ENCODE measurements around the gene LRRC36.
A peak's percentile ranks its signal among the peaks of the same experiment; 100 is the strongest.

The LRRC36 gene

DNA sequence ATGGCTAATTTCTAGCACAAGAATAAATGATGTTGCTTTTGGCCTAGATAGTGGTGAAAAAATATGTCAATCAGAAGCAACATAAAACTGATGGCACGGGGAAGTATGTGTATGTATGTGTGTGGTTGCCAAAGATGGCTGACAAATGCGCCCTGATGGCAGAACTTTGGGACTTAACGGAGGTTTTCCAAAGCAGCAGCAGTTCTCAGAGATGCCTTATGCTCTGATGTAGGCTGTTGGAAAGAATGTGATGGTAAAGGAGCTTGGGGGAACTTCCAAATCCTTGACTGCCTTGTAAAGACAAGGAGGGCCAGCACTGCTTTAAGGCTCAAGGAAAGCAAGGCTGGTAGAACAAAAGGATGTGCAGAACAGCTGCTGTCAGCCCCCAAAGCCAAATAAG is 16.1 kb upstream of the LRRC36 start:
- H3K4me1 ChIP-seq (ENCODE audit: low read length), result peaks cover 44% of the 10 kb centered on the region
- no peak overlapping the region for H3K27ac ChIP-seq (ENCODE audit: low read length)
- 0 out of 2 replicates have a peak, but pooled peaks cover 3% of the 10 kb centered on the region for H3K79me2 ChIP-seq (ENCODE audit: low read length)
- H3K4me2 ChIP-seq (ENCODE audit: low read length), result no peak overlapping the region
- no peak overlapping the region for H3K9ac ChIP-seq (ENCODE audit: low read length)
- no peaks in the 10 kb centered on the region for H3K36me3 ChIP-seq (replicated peaks; ENCODE audit: low read depth, low read length)
- H2AFZ ChIP-seq (ENCODE audit: low read depth, low read length), result no peak overlapping the region
- H3K27me3 ChIP-seq (ENCODE audit: low read depth, low read length), result no peaks in the 10 kb centered on the region
- H4K20me1 ChIP-seq (ENCODE audit: insufficient read depth, low read length), result no peaks in the 10 kb centered on the region
- TF ChIP-seq, protein P1, sequence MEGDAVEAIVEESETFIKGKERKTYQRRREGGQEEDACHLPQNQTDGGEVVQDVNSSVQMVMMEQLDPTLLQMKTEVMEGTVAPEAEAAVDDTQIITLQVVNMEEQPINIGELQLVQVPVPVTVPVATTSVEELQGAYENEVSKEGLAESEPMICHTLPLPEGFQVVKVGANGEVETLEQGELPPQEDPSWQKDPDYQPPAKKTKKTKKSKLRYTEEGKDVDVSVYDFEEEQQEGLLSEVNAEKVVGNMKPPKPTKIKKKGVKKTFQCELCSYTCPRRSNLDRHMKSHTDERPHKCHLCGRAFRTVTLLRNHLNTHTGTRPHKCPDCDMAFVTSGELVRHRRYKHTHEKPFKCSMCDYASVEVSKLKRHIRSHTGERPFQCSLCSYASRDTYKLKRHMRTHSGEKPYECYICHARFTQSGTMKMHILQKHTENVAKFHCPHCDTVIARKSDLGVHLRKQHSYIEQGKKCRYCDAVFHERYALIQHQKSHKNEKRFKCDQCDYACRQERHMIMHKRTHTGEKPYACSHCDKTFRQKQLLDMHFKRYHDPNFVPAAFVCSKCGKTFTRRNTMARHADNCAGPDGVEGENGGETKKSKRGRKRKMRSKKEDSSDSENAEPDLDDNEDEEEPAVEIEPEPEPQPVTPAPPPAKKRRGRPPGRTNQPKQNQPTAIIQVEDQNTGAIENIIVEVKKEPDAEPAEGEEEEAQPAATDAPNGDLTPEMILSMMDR (IDR thresholded peaks at IDR 0.05; ENCODE audit: low read depth, low read length), result no peak
- TF ChIP-seq EZH2phosphoT487 (IDR thresholded peaks at IDR 0.05; ENCODE audit: low read depth), result no peak
- no peak overlapping the region for H3K4me3 ChIP-seq (ENCODE audit: low read length)
- no peaks in the 10 kb centered on the region for H3K9me3 ChIP-seq (ENCODE audit: insufficient read depth, low read length)

DNA sequence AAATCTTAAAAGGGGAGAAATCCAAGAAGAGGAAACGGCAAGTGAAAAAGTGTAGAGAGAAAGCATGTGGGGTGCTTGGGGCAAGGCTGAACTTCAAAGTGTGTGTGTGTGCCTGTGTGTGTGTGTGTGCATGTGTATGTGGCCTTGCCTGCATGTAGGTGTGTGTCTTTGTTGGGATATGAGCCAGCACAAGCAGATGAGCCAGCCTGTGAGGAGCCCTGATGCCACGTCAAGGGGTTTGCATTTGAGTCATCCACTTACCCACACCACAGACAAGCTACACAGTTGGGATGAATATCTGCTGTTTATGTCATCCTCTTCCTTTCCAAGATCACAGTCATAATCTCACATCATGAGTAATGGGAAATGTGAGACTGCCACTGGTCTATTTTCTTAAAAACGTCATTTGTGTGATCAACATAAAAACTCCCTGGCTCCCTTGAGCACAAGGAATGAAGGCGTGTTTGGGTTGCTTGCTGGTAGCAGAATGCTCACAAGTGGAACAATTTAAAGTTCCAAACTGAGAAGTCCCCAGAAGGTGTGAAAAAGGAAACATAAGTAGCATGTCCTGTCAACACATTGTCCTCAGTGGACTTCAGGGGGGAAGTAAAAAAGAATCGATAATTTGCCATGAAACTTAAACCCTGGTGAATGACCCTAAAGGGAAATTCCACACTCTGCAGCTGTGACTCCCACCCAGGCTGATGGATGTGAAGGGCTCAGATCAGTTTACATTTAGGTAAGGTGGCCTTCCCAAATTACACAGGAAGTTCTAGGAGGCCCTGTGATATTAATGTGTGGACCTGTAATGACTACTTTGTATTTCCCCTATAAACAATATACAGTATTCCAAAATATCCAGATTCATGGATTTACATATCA is 14.8 kb upstream of the LRRC36 start:
- TF ChIP-seq EZH2phosphoT487 (IDR thresholded peaks at IDR 0.05; ENCODE audit: low read depth), result no peak
- TF ChIP-seq, protein P1 (IDR thresholded peaks at IDR 0.05; ENCODE audit: low read depth, low read length), result no peak
- Histone ChIP-seq H2AFZ (ENCODE audit: low read depth, low read length) (no peak overlapping the region), H4K20me1 (ENCODE audit: insufficient read depth, low read length) (no peaks in the 10 kb centered on the region), H3K4me3 (ENCODE audit: low read length) (peak overlapping the region; percentile 21; the same call in 1 of the 2 replicates), H3K36me3 (replicated peaks; ENCODE audit: low read depth, low read length) (no peaks in the 10 kb centered on the region), H3K9me3 (ENCODE audit: insufficient read depth, low read length) (no peaks in the 10 kb centered on the region), H3K4me2 (ENCODE audit: low read length) (peak overlapping the region; percentile 63), H3K4me1 (ENCODE audit: low read length) (peaks cover 44% of the 10 kb centered on the region), H3K79me2 (ENCODE audit: low read length) (0 out of 2 replicates have a peak, but pooled peaks cover 3% of the 10 kb centered on the region), H3K27me3 (ENCODE audit: low read depth, low read length) (no peaks in the 10 kb centered on the region), H3K9ac (ENCODE audit: low read length) (peak overlapping the region; percentile 27; the same call in 1 of the 2 replicates), H3K27ac (ENCODE audit: low read length) (peak overlapping the region; percentile 67)

DNA sequence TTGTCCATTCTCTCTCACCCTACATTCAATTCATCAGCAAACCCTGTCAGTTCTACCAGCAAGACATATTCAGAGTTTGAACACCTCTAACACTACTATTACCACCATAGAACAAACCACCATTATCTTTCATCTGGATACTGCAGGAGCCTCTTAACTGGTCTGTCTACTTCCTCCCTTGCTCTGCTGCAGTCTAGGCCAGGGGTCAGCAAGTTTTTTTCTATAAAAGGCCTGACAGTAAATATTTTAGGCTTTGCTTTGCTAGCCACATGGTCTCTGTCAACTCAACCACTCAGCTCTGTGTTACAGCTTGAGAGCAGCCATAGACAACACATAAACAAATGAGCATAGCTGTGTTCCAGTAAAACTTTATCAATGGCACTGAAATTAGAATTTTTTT is 13.9 kb upstream of the LRRC36 start:
- Histone ChIP-seq H4K20me1 (ENCODE audit: insufficient read depth, low read length) (no peaks in the 10 kb centered on the region), H3K4me2 (ENCODE audit: low read length) (peak overlapping the region; percentile 63), H3K27ac (ENCODE audit: low read length) (peak overlapping the region; percentile 67), H3K27me3 (ENCODE audit: low read depth, low read length) (no peaks in the 10 kb centered on the region), H3K4me3 (ENCODE audit: low read length) (no peak overlapping the region), H3K9ac (ENCODE audit: low read length) (no peak overlapping the region), H3K9me3 (ENCODE audit: insufficient read depth, low read length) (no peaks in the 10 kb centered on the region), H3K36me3 (replicated peaks; ENCODE audit: low read depth, low read length) (no peaks in the 10 kb centered on the region), H3K4me1 (ENCODE audit: low read length) (peaks cover 43% of the 10 kb centered on the region), H3K79me2 (ENCODE audit: low read length) (0 out of 2 replicates have a peak, but pooled peaks cover 3% of the 10 kb centered on the region), H2AFZ (ENCODE audit: low read depth, low read length) (no peak overlapping the region)
- TF ChIP-seq EZH2phosphoT487 (IDR thresholded peaks at IDR 0.05; ENCODE audit: low read depth), result no peak
- TF ChIP-seq, protein P1 (IDR thresholded peaks at IDR 0.05; ENCODE audit: low read depth, low read length), result no peak

DNA sequence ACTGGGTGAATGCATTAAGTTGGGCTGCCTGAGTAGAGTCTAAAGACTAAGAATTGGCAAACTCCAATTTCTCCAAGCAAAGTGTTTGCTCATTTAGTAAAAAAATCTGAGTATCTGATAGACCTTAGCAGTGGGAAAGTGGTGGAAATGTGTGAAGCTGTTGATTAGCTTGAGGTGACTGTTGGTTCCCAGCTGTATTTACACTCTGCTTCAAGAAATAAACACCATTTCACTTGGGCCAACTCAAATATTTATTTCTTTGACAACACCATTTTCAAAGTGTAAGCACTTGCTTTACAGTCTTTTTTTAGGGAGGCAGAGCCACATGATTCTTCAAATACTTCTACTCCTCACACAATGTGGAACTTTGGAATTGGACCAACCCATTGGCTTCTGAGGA is 8.8 kb upstream of the LRRC36 start:
- TF ChIP-seq EZH2phosphoT487 (IDR thresholded peaks at IDR 0.05; ENCODE audit: low read depth), result no peak
- TF ChIP-seq, protein P1 (IDR thresholded peaks at IDR 0.05; ENCODE audit: low read depth, low read length), result no peak

More for the DNA sequence above, 8.8 kb upstream of the LRRC36 start:
- H3K4me1 ChIP-seq (ENCODE audit: low read length), result peaks cover 13% of the 10 kb centered on the region
- no peaks in the 10 kb centered on the region for H3K79me2 ChIP-seq (ENCODE audit: low read length)
- no peak overlapping the region for H3K4me2 ChIP-seq (ENCODE audit: low read length)
- no peaks in the 10 kb centered on the region for H3K36me3 ChIP-seq (replicated peaks; ENCODE audit: low read depth, low read length)
- no peak overlapping the region for H3K9ac ChIP-seq (ENCODE audit: low read length)
- no peaks in the 10 kb centered on the region for H4K20me1 ChIP-seq (ENCODE audit: insufficient read depth, low read length)
- H3K27me3 ChIP-seq (ENCODE audit: low read depth, low read length), result no peaks in the 10 kb centered on the region
- H3K9me3 ChIP-seq (ENCODE audit: insufficient read depth, low read length), result no peaks in the 10 kb centered on the region
- no peak overlapping the region for H3K4me3 ChIP-seq (ENCODE audit: low read length)
- no peak overlapping the region for H3K27ac ChIP-seq (ENCODE audit: low read length)
- no peak overlapping the region for H2AFZ ChIP-seq (ENCODE audit: low read depth, low read length)
